HG03159 (cell line): ENCODE data around the gene CHMP5.
A peak's percentile ranks its signal among the peaks of the same experiment; 100 is the strongest.

Experiments
- ATAC-seq: cut with Tn5 transposase; IDR thresholded peaks from one replicate; pipeline ENCODE4 v1.9.1; 2021; ENCODE audit warnings: mild to moderate bottlenecking, moderate library complexity; ENCODE audit not compliant: unreplicated experiment

Gene CHMP5

DNA sequence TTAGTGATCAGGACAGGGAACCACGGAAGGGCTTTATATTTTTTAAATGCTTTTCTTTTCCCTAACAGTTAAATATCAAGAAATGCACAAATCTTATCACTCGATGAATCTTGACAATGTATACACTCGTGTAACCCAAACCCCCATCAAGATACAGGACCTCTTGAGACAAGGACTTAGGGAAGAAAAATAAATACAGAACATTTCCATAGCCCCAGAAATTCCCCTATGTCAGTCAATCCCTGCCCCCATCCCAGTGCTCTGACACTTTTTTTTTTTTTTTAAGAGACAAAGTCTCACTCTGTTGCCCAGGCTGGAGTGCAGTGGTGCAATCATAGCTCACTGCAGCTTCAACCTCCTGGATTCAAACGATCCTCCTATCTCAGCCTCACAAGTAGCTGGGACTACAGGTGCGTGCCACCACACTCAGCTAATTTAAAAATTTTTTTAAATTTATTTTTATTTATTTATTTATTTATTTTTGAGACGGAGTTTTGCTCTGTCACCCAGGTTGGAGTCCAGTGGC, 22.2 kb upstream of the CHMP5 start:
- ATAC-seq = no peak

DNA sequence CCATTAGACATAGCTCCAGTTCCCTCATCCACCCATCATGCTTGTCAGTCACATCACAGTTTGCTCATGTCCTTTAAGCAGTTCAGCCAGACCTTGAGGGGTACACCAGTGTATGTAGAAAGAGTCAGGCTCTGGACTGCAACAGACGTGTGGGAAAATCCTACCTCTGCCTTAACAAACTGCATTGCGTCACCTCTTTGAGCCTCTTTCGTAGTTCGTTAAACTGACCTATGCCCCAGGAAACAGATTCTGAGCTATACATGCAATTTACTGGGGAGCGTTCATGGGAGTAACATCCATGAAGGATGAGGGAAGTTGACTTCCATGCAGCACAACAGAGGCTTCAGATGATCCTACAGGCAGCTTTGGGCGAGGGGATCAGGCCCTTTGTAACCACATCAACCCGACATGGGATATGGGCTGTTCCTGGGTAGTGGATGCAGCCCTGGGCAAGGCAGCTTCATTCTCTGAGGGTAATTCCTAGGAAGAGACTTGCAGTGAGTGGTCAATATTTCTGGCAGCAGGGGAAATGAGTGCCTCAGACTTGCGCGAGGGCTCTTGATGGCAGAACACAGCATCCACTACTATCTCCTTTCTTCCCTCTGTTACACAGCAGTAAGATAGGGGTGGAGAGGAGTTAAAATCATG, 20.6 kb upstream of the CHMP5 start:
- ATAC-seq = no peak

DNA sequence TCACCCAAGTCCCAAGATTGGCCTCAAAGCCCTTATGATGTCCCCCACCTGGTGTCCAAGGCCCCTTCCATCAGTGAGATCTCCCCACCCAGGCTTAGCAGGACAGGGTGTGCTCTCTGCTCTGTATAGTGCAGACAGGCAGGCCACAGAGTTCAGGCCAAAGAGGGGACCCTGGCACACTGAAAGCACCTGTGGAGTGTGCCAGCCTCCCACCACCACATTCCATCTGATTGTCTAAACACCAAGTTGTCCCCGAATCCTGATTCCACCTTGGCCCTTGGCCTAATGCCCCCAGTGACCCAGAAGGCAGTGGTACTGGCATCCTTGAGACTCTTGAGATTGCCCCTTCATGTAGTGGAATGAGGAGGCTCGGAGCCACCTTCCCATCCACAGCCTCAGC, 19.5 kb upstream of the CHMP5 start:
- ATAC-seq = no peak

DNA sequence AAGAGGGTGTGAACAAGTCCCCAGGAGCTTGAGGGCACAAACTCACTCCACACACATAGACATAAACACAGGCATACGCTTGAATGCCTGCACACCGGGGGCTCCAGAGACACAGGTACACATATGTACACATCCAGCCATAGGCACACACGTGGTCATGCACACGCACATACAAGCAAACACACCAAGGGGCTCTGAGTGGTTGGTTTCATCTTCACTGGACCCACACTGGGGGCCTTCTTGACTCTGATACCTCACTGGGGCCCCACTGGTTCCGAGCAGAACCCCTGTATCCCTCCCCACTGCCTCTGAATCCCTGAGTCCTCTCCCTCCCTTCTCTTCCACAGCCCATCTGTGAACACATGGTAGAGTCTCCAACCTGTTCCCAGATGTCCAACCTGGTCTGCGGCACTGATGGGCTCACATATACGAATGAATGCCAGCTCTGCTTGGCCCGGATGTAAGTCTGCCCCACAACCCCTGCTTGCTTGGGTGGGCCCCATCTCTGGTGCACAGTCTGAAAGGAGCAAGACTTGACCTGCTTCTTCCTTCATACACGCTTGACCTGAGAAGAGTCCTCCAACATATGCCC, 18.5 kb upstream of the CHMP5 start:
- no peak for ATAC-seq

- ATAC-seq = no peak
These were observed 16.2 kb upstream of the CHMP5 start for GRCh38 chr9:33248606-33249005.

GRCh38 chr9:33249087-33249658, 15.7 kb upstream of the CHMP5 start:
- peak; percentile 44 for ATAC-seq

DNA sequence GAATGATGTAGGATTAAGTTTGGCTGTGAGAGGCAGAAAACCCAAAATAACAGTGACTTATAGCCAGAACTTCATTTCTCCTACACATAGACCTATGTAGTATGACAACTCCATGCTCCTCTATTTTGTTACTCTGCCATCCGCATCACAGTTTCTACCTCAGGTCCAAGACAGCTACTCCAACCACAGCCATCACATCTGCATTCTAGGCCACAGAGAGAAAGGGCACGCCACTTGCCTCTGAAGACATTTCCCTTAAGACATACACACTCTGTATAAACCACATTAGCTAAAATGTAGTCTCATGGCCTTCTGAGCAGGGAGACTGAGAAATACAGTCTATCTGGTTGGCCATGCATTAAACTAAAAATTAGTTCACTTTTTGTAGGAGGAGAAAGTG, 14.9 kb upstream of the CHMP5 start:
- ATAC-seq = no peak

GRCh38 chr9:33250458-33250995, 14.3 kb upstream of the CHMP5 start:
- ATAC-seq = no peak

DNA sequence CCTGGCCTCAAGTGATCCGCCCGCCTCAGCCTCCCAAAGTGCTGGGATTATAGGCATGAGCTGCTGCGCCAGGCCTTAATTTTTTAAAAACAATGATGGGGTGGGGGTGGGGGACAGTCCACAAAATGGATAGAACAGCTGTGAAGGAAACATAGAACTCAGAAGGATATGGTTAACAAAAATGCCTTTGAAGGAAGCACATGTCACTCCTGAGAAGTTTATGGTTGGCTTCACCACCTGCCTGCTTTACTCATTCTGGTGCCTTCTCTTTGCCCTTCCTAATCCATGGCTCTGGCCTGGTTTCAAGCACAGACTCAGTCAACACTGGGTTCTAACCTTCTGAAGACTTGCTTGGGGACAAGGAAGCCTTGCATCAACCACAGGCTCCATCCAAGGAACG, 10.6 kb upstream of the CHMP5 start:
- ATAC-seq = no peak

DNA sequence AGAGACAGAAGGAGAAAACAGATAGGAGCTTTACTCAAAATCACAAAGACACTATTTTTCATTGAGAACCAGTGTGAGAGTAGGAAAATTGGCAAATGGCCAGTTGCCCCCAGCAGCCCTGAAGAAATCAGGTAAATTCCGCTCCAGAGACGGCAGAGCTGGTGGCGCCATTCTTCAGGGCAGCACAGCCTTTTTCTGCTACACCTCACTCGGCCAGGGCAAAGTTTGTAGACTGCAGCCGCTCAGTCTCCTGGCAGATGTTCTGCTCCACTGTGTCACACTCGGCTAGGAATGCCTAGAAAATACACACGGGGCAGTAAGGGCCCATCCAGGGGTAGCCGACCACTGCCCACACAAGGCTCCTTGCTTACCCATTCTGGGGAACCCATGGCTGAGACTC, 9.8 kb upstream of the CHMP5 start:
- no peak for ATAC-seq

GRCh38 chr9:33255471-33255870, 9.4 kb upstream of the CHMP5 start:
- ATAC-seq = no peak

DNA sequence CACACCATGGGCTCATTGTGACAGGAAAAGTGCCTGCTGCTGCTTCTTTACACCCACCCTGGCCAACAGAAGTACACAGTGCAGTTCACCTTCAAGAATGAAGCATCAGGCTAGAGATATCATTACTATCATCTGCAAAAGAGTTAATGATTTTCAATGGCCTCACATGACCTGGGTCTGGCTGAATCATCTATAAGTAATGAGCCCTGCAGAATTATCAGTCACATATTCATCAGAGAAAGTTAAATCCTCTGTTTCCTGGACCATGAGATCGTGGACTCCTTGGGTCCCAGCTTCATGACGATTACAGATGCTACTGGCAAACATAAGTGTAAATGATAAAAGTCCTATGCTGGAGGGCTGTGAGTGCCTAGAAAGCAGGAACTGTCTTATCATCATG, 8.6 kb upstream of the CHMP5 start:
- ATAC-seq = no peak

DNA sequence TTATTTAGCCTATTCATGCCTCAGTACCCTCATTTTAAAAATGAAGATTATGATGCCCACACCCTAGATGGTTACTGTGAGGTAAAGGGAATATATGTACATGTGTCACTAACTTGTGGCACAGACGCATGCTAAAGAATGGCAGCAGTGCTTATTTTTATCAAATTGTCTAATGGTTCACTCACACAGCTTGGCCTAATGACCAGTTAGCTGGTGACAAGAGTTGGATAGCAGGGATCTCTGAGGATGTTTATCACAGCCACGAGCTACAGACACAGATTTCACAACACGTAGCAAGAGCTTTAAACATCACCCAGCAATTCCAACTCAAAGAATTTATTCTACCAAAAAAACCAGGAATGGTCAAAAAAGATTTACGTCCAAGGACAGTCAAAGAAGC, 7.6 kb upstream of the CHMP5 start:
- ATAC-seq = no peak

- ATAC-seq = no peak
These were observed 4.5 kb upstream of the CHMP5 start for GRCh38 chr9:33260372-33260771.

- peak; percentile 4 for ATAC-seq
These were observed 1.5 kb upstream of the CHMP5 start for GRCh38 chr9:33263131-33264002.

DNA sequence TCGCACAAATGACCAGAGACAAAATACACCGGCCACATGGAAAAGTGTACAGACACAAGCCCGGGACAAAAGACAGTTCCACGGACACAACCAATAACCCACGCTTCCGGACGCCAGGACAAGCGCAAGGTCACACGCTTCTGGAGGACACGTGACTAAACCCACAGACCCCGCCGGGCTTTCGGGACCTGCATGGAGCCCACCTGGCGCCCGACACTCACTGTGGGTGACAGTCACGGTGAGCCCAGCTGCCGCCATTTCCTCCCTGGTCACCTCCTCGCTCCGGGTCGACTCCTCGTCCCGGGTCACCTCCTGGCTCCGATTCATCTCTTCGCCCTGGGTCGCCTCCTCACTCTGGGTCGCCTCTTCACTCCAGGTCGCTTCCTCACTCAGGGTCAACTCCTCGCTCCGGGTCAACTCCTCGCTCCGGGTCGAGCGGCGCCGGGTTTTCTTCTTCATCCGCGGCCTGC, 811 bp upstream of the CHMP5 start:
- ATAC-seq = peak; percentile 31

- no peak for ATAC-seq
These were observed 489 bp downstream of the CHMP5 start for GRCh38 chr9:33265211-33265865.

DNA sequence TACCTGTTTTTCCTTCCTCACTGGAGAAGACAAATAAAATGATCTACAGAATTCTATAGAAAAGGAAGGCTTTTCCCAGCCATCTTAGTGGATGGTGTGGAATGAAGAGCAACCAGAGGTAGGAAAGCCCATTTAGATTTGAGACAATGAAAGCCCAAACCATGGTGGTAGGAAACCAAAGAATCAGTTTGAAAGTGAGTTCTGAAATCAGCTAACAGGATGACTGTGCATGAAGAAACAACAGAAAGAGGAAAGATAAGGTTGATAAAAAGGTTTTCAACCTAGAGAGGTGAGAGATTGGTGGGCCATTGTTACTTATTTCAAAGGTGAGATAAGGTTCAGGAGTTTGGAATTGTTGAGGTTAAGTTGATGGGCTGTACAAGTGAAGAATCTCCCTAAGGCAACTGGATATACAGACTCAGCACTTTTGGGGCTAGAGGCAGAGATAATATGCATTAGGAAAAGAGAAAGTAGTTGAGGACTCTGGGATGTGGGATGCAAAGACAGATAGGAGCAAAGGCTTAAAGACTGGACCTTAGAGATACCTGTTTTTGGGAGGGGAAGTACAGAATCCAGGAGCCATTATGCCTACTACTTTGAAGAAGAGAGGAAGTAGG, 2.4 kb downstream of the CHMP5 start:
- no peak for ATAC-seq

DNA sequence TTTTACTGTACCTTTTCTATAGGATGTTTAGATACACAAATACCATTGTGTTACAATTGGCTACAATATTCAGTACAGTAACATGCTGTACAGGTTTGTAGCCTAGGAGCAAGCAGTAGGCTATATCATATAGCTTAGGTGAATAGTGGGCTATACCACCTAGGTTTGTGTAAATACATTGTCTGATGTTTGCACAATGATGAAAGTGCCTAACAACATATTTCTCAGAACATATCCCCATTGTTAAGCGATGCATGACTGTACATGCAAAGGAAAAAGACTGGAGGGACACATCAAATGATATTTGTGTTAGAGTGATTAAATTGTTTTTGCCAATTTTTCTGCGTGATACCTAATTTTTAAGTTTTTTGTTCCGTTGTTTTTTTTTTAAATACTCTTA, 5.3 kb downstream of the CHMP5 start:
- no peak for ATAC-seq

- no peak for ATAC-seq
These were observed 7.2 kb downstream of the CHMP5 start for GRCh38 chr9:33272061-33272460.
